ELF-1 (cell line): ENCODE data around the gene CMIP.

Source experiments
- DNase-seq: peaks from one replicate; pipeline ENCODE4 v3.0.0-alpha.2; 2016; ENCODE audit warnings: low read depth, low spot score

Gene CMIP

DNA sequence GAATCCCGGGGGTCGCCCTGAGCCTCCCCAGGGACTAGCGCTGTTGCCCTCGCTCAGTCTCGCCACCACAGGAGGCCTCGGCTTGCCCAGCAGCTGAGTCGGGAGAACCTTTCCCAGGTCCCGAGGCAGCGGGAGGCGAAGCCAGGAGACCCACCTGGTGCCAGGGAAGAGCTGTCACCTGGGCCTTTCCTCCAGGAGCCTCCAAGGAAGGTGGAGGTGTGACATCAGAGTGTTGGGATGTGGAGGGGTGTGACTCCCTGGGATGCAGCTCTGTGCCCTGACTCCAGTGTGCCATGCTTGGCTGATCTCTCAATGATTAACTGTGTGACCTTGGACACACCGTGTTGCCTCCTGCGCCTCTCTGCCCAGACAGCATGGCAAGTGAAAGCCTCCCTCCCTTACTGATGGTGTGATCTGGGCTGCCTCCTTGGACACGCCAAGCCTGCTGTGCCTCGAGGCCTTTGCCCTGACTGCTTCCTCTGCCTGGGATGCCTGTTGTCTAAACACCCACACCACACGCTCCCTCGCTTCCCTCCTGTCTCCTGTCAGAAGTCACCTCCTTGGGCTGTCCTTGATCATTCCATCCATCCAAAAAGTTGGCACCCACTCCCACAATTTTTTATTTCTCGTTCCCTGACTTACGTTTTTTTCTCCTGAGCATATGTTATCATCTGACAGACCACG is 88.0 kb downstream of the CMIP start:
- DNase-seq = no peak

DNA sequence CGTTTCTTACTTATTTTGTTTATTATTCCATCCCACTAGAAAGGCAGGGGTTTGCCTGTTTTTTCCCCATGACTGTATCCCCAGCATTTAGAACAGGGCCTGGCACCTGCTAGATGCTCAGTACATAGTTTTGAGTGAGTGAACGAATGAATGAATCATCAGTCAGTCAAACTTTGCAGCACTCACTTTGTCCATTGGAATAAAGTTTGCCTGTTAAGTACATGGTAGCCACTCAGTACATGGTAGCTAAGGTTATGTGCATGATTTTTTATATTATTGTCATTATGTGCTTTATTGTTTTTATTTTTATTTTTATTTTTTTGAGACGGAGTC is 88.5 kb downstream of the CMIP start:
- no peak for DNase-seq

DNA sequence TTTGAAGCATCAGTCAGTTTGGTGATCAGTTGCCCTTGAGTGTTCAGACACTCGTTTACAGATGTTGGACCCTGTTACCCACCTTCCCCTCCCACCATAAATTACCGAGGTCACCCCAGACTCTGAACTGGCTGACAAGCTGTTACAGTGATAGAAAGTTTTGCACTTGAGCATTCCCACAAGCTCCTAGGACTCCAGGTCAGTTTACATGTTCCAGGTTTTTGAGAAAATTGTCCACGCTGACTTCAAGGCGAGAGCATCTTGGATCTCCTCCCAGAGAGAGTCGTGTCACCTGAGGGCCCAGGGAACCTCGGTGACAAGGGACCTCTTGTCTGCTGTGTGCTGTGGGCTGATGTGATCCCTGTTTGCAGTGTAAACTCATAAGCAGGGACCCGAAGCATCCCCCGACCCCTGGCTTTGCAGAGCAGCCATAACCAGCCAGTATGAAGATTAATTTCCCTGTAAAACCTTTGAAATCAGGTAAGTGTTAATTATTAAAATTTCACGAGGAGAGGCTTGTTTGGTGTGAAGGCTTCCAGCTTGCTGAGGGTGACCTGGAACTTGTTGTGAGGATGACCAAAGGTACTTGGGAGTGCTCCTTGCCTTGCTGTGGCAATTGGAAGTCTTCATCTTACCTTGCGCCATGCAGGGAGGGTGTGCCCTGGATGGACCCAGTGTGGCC is 91.2 kb downstream of the CMIP start:
- DNase-seq = no peak

GRCh38 chr16:81536648-81537047 is 92.0 kb downstream of the CMIP start:
- no peak for DNase-seq

DNA sequence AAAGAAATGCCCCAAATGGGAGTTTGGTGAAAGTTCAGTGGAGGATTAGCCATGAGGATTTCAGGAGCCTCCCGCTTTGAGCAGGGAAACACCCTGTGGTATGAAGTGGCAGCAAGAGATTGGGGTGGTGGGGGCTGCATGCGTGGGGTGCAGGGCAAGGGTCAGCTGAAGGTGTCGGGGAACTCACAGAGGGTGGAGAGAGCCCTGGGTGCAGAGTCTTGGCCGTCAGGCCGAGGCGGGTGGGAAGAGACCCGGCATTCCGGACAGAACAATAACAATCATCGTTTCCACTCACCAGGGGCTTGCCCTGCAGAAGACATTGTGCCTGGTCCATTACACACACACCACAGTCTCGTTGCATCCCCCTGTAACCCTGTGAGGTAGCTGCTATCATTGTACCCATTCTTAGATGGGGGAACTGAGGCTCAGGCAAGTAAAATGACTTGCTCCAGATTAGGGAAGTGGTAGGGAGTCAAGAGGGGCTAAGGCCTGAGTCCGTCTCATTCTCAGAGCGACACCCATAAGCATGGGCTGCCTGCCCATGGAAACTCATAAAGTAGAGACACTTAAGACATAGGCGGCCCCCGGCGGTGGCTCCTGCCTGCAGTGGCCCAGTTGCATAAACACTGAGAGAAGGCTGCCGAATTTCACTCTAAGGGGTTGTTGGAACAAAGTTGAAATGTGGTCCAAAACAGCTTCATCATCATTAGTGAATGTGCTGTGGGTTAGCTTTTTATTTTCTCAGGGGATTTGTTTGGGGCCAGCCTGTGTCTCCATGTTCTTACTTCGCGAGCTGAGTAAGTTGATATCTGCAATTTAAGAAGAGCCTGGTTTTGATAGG is 93.3 kb downstream of the CMIP start:
- no peak for DNase-seq

GRCh38 chr16:81539009-81539758 is 94.6 kb downstream of the CMIP start:
- peak; percentile 39 for DNase-seq

DNA sequence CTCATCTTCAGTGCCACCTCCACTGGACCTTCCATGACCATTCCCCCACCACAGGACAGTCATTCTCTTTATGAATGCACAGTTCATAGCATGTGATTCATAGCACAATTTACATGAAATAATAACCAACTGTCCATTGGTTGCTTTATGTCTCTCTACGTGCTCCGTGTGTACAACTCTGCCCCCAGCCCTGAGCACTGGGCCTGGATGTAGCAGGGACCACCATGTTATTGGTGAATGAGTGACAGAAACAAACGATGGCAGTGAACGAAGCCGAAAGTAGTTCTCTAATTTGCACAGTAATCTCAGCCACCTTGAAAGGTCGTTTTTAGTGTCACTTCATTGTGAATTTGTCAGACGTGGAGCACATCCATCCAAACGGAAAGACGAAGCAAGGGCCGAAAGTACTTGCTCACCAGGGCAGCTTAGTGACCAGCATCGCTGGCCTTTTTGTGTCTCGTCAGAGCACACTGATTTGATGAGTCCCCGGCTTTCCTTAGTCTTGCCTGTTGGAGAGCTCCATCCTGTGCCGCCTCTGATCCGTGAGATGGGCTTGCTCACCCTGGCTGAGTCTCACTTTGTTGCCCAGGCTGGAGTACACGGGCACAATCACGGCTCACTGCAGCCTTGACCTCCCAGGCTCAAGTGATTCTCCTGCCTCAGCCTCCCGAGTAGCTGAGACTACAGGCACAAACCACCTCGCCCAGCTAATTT is 95.3 kb downstream of the CMIP start:
- no peak for DNase-seq

DNA sequence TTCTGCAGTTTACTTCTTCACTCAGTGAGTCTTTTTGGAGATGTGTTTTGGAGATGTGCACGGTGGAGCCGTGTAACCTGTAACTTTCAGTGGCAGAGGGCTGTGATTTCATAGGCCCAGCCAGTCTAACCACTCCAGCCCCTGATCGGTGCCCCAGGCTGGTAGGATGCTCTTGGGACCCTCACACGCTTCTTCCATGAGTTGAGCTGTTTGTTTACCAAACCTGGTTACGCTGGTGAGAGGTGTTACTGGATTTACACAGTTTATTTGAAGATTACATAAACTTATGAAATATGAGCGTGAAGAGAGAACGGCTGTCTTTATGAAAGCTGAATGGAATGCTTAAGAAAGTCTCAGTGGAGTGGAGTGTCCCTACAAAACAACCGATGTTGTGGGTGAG is 96.7 kb downstream of the CMIP start:
- DNase-seq = no peak

DNA sequence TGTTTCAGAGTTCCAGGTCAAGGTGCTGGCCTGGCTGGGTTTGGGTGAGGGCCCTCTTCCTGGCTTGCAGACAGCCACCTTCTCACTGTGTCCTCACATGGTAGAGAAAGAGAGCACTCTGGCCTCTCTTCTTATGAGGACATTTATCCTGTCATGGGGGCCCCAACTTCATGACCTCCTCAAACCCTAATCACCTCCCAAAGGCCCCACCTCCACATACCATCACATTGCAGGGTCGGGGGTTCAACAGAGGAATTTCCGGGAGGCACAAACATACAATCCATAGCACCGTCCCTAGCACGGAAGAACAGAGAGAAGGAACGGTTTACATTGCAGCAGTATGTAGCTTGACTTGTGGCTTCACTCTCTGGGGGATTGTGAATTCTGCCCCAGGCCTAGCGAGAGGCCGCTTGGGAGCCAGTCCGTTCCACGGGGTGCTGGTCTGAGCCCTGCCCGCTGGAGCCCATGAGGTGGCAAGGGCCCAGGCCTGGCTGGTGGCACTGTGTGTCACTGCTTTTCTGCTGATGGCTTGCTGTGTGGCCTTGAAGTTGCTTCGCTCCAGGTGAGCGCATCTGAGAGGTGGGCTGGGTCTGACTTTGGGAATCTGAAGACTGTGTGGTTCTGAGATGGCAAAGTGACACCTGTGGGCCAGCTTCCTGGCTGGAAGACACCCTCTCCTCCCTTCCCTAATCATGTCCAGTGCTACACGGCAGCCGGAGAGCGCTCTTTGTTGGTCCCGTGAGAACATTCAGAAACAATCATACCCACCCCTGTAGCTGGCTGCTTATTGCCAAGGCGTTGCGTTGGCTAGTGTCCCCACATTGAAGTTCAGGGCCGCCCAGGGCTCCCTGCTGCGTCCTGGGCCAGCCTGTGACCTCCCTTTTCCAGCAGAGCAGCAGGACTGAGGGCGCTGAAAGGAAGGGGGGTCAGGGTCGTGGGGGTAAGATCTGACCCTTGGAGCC is 98.3 kb downstream of the CMIP start:
- DNase-seq = no peak

GRCh38 chr16:81543571-81543970 is 99.0 kb downstream of the CMIP start:
- DNase-seq = no peak

DNA sequence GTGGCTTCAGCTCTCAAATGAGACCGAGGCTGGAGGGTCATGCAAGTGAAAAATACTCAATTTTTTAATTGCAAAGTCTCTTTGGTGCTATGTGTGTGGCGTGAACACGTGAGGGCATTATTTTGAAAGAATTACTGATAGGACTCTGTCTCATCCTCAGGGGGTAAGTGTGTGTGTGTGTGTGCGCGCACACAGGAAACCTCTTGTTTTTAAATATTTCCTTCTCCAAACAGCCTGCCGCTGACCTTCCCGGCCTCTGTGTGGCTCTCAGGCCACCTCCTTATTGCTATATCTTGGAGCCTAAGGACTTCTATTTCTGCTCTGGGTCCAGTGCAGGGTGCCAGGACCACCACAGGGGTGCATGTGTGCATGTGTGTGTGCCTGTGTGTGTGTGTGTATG is 99.7 kb downstream of the CMIP start:
- DNase-seq = no peak

- DNase-seq = no peak
These were observed 100.2 kb downstream of the CMIP start for GRCh38 chr16:81544700-81545271.

- DNase-seq = no peak
These were observed 101.1 kb downstream of the CMIP start for GRCh38 chr16:81545470-81546250.

GRCh38 chr16:81546781-81547180 is 102.2 kb downstream of the CMIP start:
- DNase-seq = no peak

DNA sequence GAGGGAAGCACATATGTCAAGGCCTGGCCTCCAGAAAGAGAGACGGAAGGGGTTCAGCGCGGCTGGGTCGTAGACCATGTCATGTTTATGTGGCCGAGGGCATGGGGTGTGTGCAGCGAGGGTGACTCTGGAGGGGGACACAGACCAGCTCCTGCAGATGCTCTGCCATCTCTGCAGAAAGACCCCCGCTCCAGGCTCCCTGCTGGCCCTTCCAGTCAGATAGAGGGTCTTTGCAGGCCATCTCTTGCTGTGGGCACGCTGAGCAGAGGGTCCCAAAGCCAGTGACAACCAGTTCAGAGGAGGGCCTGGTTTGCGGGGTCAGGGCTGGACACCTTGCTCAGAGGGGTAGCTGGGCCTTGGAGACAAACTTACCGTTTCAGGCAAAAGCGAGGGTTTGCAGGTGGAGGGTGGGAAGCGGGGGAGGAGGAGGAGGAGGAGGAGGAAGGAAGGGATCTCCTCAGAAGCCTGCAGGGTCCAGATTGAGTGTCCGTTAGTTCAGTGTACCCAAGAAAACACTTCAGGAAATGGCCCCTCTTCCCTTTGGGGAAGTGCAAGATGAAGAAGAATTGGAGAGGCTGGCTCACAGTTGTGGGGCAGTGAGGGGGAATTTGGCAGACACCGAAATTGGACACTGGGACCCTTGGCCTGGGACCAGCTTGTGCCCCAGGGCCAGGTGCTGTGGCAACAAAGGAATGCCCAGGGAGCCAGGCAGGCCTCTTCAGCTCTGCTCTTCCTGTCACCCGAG is 102.8 kb downstream of the CMIP start:
- DNase-seq = no peak

DNA sequence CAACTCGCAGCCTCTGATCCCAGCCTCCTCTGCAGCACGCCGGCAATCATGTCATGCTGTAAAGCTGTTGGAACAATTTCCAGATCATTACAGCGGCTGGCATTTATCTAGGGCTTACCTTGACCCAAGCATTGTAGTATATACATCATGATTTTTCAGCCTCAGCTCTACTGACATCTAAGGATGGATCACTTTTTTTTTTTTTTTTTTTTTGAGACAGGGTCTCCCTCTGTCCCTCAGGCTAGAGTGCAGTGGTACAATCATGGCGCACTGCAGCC is 103.3 kb downstream of the CMIP start:
- DNase-seq = no peak

- DNase-seq = no peak
These were observed 103.9 kb downstream of the CMIP start for GRCh38 chr16:81548551-81548875.

DNA sequence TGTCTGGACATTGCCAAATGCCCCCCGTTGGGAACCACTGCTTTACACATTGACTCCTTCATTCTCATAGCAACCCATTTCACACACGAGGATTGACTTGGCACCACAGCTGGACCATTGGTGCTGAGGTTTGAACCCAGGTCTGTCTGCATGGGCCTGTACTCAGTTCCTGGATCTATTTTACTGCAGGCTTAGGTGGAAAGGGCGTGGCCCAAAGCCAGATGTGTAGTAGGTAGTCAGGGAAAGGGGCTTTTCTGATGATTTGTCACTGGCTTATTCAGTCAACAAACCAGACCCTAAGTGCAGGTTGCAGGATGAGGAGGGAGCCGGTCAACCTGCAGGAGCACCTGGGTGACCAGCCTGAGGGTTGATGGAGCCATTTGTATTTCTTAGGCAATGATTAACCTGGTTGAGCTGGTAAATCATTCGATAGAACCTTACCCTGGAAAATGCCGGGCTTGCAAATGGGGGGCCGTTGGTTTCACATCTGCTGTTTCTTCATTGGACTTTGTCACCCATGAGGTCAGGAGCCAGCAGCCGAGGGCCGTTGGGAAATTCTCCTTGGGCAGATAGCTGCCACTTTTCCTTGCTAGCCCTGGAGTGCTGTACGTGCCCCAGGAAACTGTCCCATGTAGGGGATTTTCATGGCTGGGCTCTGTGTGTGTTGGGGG is 104.4 kb downstream of the CMIP start:
- no peak for DNase-seq
